ENCODE results near the gene RSPH10B.
"Not testable (repeated sequence)": the region's sequence is repeated elsewhere in the genome, so short reads cannot be mapped to it uniquely, and the experiment has no call there.

The RSPH10B gene

GRCh38 chr7:5970347-5970911 lies at the start of gene RSPH10B:
TSS of gene RSPH10B (minus strand) at chr7:5970689. CDS start at chr7:5967116, 3,573 bp downstream.
- not testable (repeated sequence) for DNase-seq

- no peak for DNase-seq
Observed at GRCh38 chr7:6016653-6016966, 46.1 kb upstream of the RSPH10B start.

GRCh38 chr7:6015917-6016652 lies 45.6 kb upstream of the RSPH10B start:
- no peak for DNase-seq

- DNase-seq: no peak
Observed at GRCh38 chr7:6012355-6013104, 42.0 kb upstream of the RSPH10B start.

- DNase-seq: no peak
Observed at GRCh38 chr7:6011541-6011940, 41.1 kb upstream of the RSPH10B start.

- DNase-seq: not testable (repeated sequence)
Observed at GRCh38 chr7:6010370-6010769, 39.9 kb upstream of the RSPH10B start.

GRCh38 chr7:6008668-6009611 lies 38.5 kb upstream of the RSPH10B start, which contains the start of the genes AIMP2 and PMS2:
TSS of gene AIMP2 (plus strand) at chr7:6009272. CDS start at chr7:6009364, 92 bp downstream.
TSS of gene PMS2 (minus strand) at chr7:6009049. CDS start at chr7:6009019, 30 bp downstream.
- DNase-seq: peak; percentile 94

- DNase-seq: not testable (repeated sequence)
Observed at GRCh38 chr7:6007835-6008590, 37.5 kb upstream of the RSPH10B start.

GRCh38 chr7:6007386-6007785 lies 36.9 kb upstream of the RSPH10B start:
- DNase-seq: no peak

- peak; percentile 52 for DNase-seq
Observed at GRCh38 chr7:5997210-5997808, 26.8 kb upstream of the RSPH10B start.

- not testable (repeated sequence) for DNase-seq
Observed at GRCh38 chr7:5987061-5987460, 16.6 kb upstream of the RSPH10B start.

- not testable (repeated sequence) for DNase-seq
Observed at GRCh38 chr7:5979680-5980314, 9.3 kb upstream of the RSPH10B start.

GRCh38 chr7:5973580-5973979 lies 3.1 kb upstream of the RSPH10B start:
- not testable (repeated sequence) for DNase-seq

GRCh38 chr7:5963810-5964209 lies 6.7 kb downstream of the RSPH10B start:
- DNase-seq: not testable (repeated sequence)

- not testable (repeated sequence) for DNase-seq
Observed at GRCh38 chr7:5963205-5963604, 7.3 kb downstream of the RSPH10B start.

GRCh38 chr7:5934945-5935450 lies 35.5 kb downstream of the RSPH10B start:
- not testable (repeated sequence) for DNase-seq

- DNase-seq: not testable (repeated sequence)
Observed at GRCh38 chr7:5931905-5932644, 38.4 kb downstream of the RSPH10B start.

- peak; percentile 18 for DNase-seq
Observed at GRCh38 chr7:5931250-5931649, 39.2 kb downstream of the RSPH10B start.

GRCh38 chr7:5930290-5930689 lies 40.2 kb downstream of the RSPH10B start:
- not testable (repeated sequence) for DNase-seq
